ENCODE measurements around the gene MAP3K13.

GRCh38 chr3:185322101-185322719, 40.7 kb upstream of the MAP3K13 start:
- TF ChIP-seq, protein P1, sequence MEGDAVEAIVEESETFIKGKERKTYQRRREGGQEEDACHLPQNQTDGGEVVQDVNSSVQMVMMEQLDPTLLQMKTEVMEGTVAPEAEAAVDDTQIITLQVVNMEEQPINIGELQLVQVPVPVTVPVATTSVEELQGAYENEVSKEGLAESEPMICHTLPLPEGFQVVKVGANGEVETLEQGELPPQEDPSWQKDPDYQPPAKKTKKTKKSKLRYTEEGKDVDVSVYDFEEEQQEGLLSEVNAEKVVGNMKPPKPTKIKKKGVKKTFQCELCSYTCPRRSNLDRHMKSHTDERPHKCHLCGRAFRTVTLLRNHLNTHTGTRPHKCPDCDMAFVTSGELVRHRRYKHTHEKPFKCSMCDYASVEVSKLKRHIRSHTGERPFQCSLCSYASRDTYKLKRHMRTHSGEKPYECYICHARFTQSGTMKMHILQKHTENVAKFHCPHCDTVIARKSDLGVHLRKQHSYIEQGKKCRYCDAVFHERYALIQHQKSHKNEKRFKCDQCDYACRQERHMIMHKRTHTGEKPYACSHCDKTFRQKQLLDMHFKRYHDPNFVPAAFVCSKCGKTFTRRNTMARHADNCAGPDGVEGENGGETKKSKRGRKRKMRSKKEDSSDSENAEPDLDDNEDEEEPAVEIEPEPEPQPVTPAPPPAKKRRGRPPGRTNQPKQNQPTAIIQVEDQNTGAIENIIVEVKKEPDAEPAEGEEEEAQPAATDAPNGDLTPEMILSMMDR (IDR thresholded peaks at IDR 0.05): no peak
- TF ChIP-seq POLR2AphosphoS5 (IDR thresholded peaks at IDR 0.05): no peak
- no peak for TF ChIP-seq POLR2A (IDR thresholded peaks at IDR 0.05; ENCODE audit: low read depth)
- TF ChIP-seq EP300 (IDR thresholded peaks at IDR 0.05): no peak

All from esophagus muscularis mucosa (tissue), 4 donors.